ENCODE measurements around the gene MAPK8IP1. TPM values are rescaled to one million over a fixed set of nuclear protein-coding genes. Genes with fewer than 3 reads are reported as not detected.
"Not testable (repeated sequence)": the region's sequence is repeated elsewhere in the genome, so short reads cannot be mapped to it uniquely, and the experiment has no call there.

Gene MAPK8IP1
- polyA plus RNA-seq, result 58.8 and 76.0 TPM in 2 replicates
- 99.9 and 101 TPM in 2 replicates for polyA minus RNA-seq

GRCh38 chr11:45885274-45885920, at the start of gene MAPK8IP1:
Gene MAPK8IP1 (plus strand): TSS chr11:45885651. CDS start chr11:45885821, 170 bp downstream.
- Histone ChIP-seq H3K36me3 (ENCODE audit: insufficient read depth, low read length) (no peaks in the 10 kb centered on the region), H3K9me2 (ENCODE audit: insufficient read depth, low read length) (no peaks in the 10 kb centered on the region), H3K4me2 (ENCODE audit: low read length) (peak within 1 kb of the TSS; percentile 84), H2AFZ (ENCODE audit: low read depth, low read length) (peak within 1 kb of the TSS; percentile 62), H4K20me1 (ENCODE audit: insufficient read depth) (no peaks in the 10 kb centered on the region), H3K9me3 (ENCODE audit: low read length) (no peaks in the 10 kb centered on the region), H3K27ac (ENCODE audit: low read length) (peak within 1 kb of the TSS; percentile 72), H3F3A (ENCODE audit: insufficient read depth, low read length, poor library complexity, severe bottlenecking) (no peaks in the 10 kb centered on the region), H3K79me2 (replicated peaks; ENCODE audit: insufficient read depth, low read length) (peaks cover 29% of the 10 kb centered on the region), H3K27me3 (ENCODE audit: insufficient read depth, low read depth, low read length) (no peaks in the 10 kb centered on the region), H3K9ac (ENCODE audit: low read length) (peak within 1 kb of the TSS; percentile 94), H3K4me3 (ENCODE audit: low read length) (peak within 1 kb of the TSS; percentile 98)
- TF ChIP-seq CTCF (IDR thresholded peaks at IDR 0.05; ENCODE audit: poor library complexity, severe bottlenecking), result no peak
- TF ChIP-seq MXI1 (conservative IDR thresholded peaks at IDR 0.05; ENCODE audit: poor library complexity, severe bottlenecking), result peak; percentile 47
- peak; percentile 45 for TF ChIP-seq REST (IDR thresholded peaks at IDR 0.05; ENCODE audit: borderline replicate concordance)
- peak; percentile 57 for TF ChIP-seq POLR2AphosphoS5 (IDR thresholded peaks at IDR 0.05)
- TF ChIP-seq TAF1 (IDR thresholded peaks at IDR 0.05; ENCODE audit: low read depth), result no peak
- peak; percentile 21 for TF ChIP-seq EP300 (conservative IDR thresholded peaks at IDR 0.05; ENCODE audit: poor library complexity, severe bottlenecking)

GRCh38 chr11:45839204-45839603, 46.2 kb upstream of the MAPK8IP1 start:
- no peak overlapping the region for H3K4me2 ChIP-seq (ENCODE audit: low read length)
- H3F3A ChIP-seq (ENCODE audit: insufficient read depth, low read length, poor library complexity, severe bottlenecking), result no peaks in the 10 kb centered on the region
- no peaks in the 10 kb centered on the region for H4K20me1 ChIP-seq (ENCODE audit: insufficient read depth)
- no peaks in the 10 kb centered on the region for H3K36me3 ChIP-seq (ENCODE audit: insufficient read depth, low read length)
- no peaks in the 10 kb centered on the region for H3K79me2 ChIP-seq (replicated peaks; ENCODE audit: insufficient read depth, low read length)
- no peaks in the 10 kb centered on the region for H3K9me3 ChIP-seq (ENCODE audit: low read length)
- no peak overlapping the region for H2AFZ ChIP-seq (ENCODE audit: low read depth, low read length)
- no peak overlapping the region for H3K27ac ChIP-seq (ENCODE audit: low read length)
- no peak for TF ChIP-seq RAD21 (conservative IDR thresholded peaks at IDR 0.05)
- no peak for TF ChIP-seq CTCF (IDR thresholded peaks at IDR 0.05; ENCODE audit: poor library complexity, severe bottlenecking)
- TF ChIP-seq EP300 (conservative IDR thresholded peaks at IDR 0.05; ENCODE audit: poor library complexity, severe bottlenecking), result no peak
- no peak for TF ChIP-seq REST (IDR thresholded peaks at IDR 0.05; ENCODE audit: borderline replicate concordance)
- TF ChIP-seq MXI1 (conservative IDR thresholded peaks at IDR 0.05; ENCODE audit: poor library complexity, severe bottlenecking), result no peak
- no peak for TF ChIP-seq TAF1 (IDR thresholded peaks at IDR 0.05; ENCODE audit: low read depth)
- TF ChIP-seq POLR2AphosphoS5 (IDR thresholded peaks at IDR 0.05), result no peak
- TF ChIP-seq SMC3 (conservative IDR thresholded peaks at IDR 0.05; ENCODE audit: poor library complexity), result no peak
- no peak for TF ChIP-seq EZH2 (IDR thresholded peaks at IDR 0.05; ENCODE audit: borderline replicate concordance, insufficient read depth, low read length, poor library complexity, severe bottlenecking)
- no peaks in the 10 kb centered on the region for H3K9me2 ChIP-seq (ENCODE audit: insufficient read depth, low read length)
- H3K27me3 ChIP-seq (ENCODE audit: insufficient read depth, low read depth, low read length), result no peaks in the 10 kb centered on the region
- no peak overlapping the region for H3K9ac ChIP-seq (ENCODE audit: low read length)
- H3K4me3 ChIP-seq (ENCODE audit: low read length), result no peak overlapping the region

GRCh38 chr11:45840251-45840650, 45.2 kb upstream of the MAPK8IP1 start:
- H3K9me2 ChIP-seq (ENCODE audit: insufficient read depth, low read length); H3K9ac ChIP-seq (ENCODE audit: low read length): not testable (repeated sequence)

More at GRCh38 chr11:45840251-45840650, 45.2 kb upstream of the MAPK8IP1 start:
- not testable (repeated sequence) for H3K27me3 ChIP-seq (ENCODE audit: insufficient read depth, low read depth, low read length); H3F3A ChIP-seq (ENCODE audit: insufficient read depth, low read length, poor library complexity, severe bottlenecking); H3K27ac ChIP-seq (ENCODE audit: low read length); H3K4me2 ChIP-seq (ENCODE audit: low read length); H2AFZ ChIP-seq (ENCODE audit: low read depth, low read length); H3K79me2 ChIP-seq (replicated peaks; ENCODE audit: insufficient read depth, low read length); H4K20me1 ChIP-seq (ENCODE audit: insufficient read depth); H3K4me3 ChIP-seq (ENCODE audit: low read length); H3K9me3 ChIP-seq (ENCODE audit: low read length); H3K36me3 ChIP-seq (ENCODE audit: insufficient read depth, low read length)
